GM18508 (cell line): Measurements from ENCODE around the gene PDCD11.
"Not testable (repeated sequence)": the region's sequence is repeated elsewhere in the genome, so short reads cannot be mapped to it uniquely, and the experiment has no call there.

Source experiments
- ATAC-seq: cut with Tn5 transposase; IDR thresholded peaks from one replicate; pipeline ENCODE4 v1.9.1; 2021; ENCODE audit warnings: moderate number of reproducible peaks; ENCODE audit not compliant: insufficient read depth, unreplicated experiment

PDCD11 gene

GRCh38 chr10:103396067-103396788, at the start of gene PDCD11, which contains the start of gene ATP5MK:
PDCD11 (plus strand) TSS chr10:103396626; CDS start chr10:103398427, 1,801 bp downstream.
ATP5MK (minus strand) TSS chr10:103396475; CDS start chr10:103392457, 4,018 bp downstream.
- ATAC-seq = peak; percentile 94

- no peak for ATAC-seq
Measured at GRCh38 chr10:103350175-103350516, 46.3 kb upstream of the PDCD11 start.

GRCh38 chr10:103350517-103351260, 45.7 kb upstream of the PDCD11 start, which contains the start of gene PCGF6:
PCGF6 (minus strand) TSS chr10:103351140; CDS start chr10:103351066, 74 bp downstream.
- no peak for ATAC-seq

GRCh38 chr10:103353281-103353680, 43.1 kb upstream of the PDCD11 start:
- no peak for ATAC-seq

GRCh38 chr10:103354567-103354966, 41.9 kb upstream of the PDCD11 start:
- not testable (repeated sequence) for ATAC-seq

GRCh38 chr10:103355906-103356599, 40.4 kb upstream of the PDCD11 start:
- ATAC-seq = no peak

GRCh38 chr10:103359493-103359892, 36.9 kb upstream of the PDCD11 start:
- not testable (repeated sequence) for ATAC-seq

- not testable (repeated sequence) for ATAC-seq
Measured at GRCh38 chr10:103360791-103361190, 35.6 kb upstream of the PDCD11 start.

GRCh38 chr10:103367379-103367781, 29.0 kb upstream of the PDCD11 start:
- ATAC-seq = no peak

- peak; percentile 24 for ATAC-seq
Measured at GRCh38 chr10:103367782-103368518, 28.5 kb upstream of the PDCD11 start, which contains the start of gene TAF5. TAF5 (plus strand) TSS chr10:103367976; CDS start chr10:103367990, 14 bp downstream.

GRCh38 chr10:103373544-103373943, 22.9 kb upstream of the PDCD11 start:
- ATAC-seq = no peak

- no peak for ATAC-seq
Measured at GRCh38 chr10:103374263-103374662, 22.2 kb upstream of the PDCD11 start.

GRCh38 chr10:103382769-103383168, 13.7 kb upstream of the PDCD11 start:
- no peak for ATAC-seq

- no peak for ATAC-seq
Measured at GRCh38 chr10:103394180-103394579, 2.2 kb upstream of the PDCD11 start.

GRCh38 chr10:103395754-103396066, 716 bp upstream of the PDCD11 start:
- ATAC-seq = no peak

- no peak for ATAC-seq
Measured at GRCh38 chr10:103396789-103397087, 312 bp downstream of the PDCD11 start.

- ATAC-seq = no peak
Measured at GRCh38 chr10:103397191-103397825, 882 bp downstream of the PDCD11 start.

- no peak for ATAC-seq
Measured at GRCh38 chr10:103413564-103413963, 17.1 kb downstream of the PDCD11 start.

- ATAC-seq = no peak
Measured at GRCh38 chr10:103415581-103415980, 19.2 kb downstream of the PDCD11 start.
